NCI-H2227 (cell line): ENCODE measurements around the gene CAPN14.

ENCODE experiments used
- DNase-seq: peaks from one replicate; lab custom pipeline; 2025; ENCODE audit not compliant: unreplicated experiment; lab: John Stamatoyannopoulos, UW

CAPN14 gene

GRCh38 chr2:31142110-31142509 is 75.2 kb downstream of the CAPN14 start:
- no peak for DNase-seq

DNA sequence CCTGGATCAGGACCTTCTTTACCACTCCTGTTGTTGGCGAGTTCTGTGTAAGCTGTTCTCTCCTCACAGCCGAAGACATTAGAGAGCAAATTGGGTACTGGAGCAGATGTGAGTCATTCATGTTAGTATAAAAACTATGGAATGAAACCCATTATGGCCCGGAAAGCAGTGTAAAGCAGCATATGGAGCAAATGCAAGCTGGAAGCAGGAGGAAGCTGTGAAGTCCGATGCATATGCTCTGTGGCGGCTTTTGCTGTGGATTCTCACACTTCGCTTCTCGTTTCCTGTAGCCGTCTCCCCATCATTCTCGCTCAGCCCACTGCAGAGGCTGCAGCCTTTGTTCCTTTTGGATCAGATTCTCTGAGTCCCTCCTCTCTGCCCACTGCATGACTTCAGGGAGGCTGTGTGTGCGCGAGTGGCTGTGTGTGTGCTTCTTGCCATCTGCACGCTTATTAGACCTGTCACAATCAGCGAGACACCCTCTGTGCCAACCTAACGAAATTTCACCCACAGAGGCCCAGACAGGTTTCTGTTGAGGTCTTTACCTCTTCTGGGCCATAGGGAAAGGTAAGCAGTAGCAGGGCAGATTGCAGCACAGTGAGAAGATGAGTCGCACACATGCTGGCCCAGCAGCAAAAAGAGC is 75.8 kb downstream of the CAPN14 start:
- no peak for DNase-seq

DNA sequence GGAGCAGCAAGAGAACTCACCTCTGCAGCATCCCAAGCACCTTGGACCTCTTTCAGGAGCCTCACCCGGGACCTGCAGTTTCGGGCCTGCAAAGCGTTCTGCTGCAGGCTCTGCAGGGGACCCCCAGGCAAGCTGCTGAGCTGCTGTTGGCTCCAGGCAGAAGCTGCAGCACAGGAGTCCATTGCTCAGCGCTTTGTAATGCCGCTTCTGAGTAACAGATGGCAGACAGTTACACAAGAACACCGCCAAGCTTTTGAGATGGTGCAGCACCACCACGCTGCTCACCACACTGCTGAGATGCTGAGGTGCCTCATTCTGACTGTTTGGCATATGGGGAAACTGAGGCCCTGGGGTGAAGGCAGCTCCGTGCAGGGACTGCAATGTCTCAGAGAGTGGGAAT is 77.2 kb downstream of the CAPN14 start:
- no peak for DNase-seq

- no peak for DNase-seq
These were observed 77.6 kb downstream of the CAPN14 start for GRCh38 chr2:31139671-31140070.

DNA sequence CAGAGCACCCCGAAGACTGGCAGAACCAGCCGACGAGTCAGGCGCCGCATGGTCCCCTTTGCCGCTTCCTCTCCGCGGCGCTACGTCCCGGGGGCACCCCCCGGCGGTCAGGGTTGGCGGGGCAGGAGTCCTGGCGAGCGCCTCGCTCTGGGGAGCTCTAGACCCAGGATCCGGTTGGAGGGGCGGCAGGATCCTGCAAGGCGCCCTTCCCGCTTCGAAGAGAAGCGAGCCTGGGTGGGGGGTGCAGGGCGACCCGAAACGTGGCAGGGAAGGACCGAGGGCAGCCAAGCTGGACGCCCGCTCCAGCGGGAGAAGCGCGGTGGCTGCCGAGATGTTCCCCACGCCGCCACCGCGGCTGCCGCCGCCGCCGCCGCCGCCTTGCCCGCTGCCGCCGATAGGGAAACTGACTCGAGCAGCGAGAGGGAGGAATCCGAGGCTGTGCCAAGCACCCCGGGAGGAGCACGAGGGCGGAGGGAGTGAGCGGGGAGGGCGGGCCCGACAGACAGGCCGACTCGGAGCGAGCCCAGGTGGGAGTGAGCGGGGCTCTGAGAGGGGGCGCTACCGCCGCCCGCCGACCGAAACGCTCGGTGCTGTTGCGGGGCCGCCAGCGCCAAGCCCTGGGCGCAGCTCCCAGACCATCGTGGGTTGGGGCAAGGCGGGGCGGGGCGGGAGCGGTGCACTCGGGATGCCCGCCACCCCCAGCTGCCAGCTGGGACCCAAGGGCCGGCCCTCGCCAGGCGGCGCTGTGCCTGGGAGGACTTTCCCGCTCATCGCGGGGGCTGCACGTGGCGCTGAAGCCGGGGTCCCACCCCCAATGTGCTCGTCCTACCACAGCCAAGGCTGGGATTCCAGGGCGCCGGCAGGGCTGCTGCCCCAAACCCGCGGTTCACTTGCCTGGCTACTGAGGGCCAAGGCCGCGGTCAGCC is 79.0 kb downstream of the CAPN14 start, which contains the start of gene GALNT14:
TSS of gene GALNT14 (minus strand) at position 404 of the 926 bp plus-strand sequence. CDS start at position 50, 354 bp downstream.
- peak; percentile 35 for DNase-seq

DNA sequence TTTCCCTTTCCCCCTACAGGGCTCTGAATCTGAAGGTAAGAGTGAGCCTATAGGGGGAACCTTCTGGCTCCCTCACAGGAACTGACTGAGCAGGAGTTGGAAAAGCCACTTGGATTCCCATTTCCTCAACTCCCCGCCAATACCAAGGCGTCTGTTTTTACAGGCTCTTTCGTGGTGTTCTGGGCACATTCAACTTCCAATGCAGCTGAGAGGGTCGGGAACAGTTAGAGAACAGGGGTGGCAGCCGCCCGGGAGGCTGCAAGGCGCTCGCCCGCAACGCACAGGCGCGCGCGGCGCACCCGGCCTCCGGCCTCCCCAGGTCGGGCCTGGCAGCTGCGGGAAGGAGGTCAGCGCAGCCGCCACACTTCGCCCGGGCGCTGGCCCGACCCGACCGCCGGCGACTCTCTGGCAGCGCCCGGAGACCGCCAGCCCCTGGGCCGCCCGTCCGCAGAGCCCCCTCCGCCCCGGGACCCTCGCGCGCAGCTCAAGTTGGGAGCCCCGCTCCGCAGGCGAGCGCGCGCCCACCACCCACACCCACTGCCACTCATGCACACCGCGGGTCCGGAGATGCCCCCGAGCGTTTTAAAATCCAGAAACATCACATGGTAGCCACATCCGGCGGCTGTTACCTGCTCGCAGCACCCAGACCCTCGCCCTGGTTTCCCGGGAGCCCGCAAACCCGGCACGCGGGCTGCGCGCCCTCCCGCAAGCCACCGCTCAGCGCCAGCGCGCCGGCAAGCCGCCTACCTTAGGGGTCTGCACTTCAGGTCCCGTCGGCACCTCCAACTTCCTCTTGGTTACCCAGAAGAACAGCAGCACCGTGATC is 79.9 kb downstream of the CAPN14 start:
- DNase-seq, result no peak

GRCh38 chr2:31136732-31137131 is 80.6 kb downstream of the CAPN14 start:
- no peak for DNase-seq

GRCh38 chr2:31136000-31136399 is 81.3 kb downstream of the CAPN14 start:
- DNase-seq, result no peak

GRCh38 chr2:31134480-31134879 is 82.8 kb downstream of the CAPN14 start:
- no peak for DNase-seq

DNA sequence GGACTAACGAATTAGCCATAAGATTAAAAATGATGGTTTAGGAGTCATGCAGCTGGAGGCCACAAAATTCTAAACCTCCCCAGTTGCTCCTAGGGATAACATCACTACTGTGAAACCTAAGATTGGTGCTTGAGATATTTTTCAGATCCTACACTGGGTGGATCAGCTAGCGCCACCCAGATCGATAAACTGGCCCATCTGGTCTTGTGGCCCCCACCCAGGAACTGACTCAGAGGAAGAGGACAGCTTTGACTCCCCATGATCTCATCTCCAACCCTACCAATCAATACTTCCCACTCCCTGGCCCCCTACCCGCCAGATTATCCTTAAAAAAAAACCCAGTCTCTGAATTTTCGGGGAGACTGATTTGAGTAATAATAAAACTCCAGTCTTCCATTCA is 84.5 kb downstream of the CAPN14 start:
- no peak for DNase-seq

- DNase-seq, result no peak
These were observed 85.4 kb downstream of the CAPN14 start for GRCh38 chr2:31131871-31132270.

DNA sequence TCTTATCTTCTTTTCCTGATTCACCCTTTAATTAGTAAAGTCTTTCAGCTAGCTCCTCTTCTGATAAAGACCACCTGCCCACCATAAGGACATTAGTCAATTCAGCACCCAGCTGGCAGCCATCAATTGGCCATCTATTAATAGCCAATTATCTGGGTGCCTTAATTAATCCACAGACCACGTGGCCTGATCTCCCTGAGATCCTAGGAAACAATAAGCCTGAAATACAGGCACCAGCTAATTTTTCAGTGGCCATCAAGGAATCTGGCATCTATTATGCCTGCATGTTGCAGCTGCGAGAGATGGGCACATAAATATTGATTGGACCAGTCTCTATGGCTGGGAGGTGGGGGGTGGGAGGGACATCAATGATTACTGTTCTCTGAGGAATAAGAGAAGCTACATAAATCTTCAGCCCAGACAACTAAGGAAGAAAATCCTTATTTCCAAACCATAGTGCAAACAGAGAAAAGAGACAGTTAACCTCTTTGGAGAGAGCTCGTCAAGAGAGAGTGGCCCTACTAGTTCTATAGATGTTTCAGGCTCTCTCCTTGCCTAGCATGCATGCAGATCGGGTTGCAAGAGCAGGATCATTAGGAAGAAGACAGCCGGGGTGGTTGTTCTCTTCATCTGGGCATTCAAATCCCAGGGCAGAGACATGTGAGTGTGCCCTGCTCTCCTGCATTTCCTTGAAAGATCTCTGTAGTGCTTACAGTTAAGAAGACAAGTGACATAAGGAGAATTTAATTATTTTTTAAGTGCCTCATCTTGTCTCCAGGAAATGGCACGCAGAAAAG is 87.7 kb downstream of the CAPN14 start:
- no peak for DNase-seq

- DNase-seq, result no peak
These were observed 89.4 kb downstream of the CAPN14 start for GRCh38 chr2:31127931-31128330.

DNA sequence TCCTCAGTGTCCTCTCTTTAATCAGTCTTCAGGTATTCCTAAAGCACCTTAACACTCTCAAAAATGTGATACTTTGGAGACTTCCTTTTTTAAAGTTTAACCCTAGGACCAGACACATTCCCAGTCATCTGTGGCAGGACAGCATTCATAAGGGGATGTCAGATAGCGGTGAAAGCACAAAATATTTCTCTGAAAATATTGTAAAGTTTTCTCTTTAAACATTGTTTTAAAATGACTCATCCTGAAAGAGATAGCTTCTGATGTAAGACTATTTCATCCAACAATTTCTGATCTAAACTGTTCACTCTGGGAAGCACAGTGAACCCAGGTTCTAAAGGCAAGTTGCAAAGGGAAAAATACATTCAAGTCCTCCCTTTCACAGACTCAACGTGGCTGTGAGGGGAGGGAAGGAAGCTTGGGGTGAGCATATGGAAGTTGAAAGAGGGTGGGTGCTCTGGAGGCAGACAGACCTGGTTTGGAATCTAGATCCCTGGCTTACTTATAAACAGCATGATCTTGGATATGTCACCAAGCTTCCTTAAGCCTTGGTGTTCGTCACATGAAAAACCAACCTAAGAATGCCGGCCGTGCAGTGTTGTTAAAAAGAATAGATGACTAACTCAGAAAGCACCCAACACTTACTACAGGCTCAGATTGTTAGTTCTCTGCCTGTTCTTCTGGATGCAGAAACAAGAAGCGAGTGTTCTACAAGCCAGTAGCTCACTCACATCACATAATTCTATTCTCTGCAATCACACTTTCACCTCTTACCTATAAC is 91.2 kb downstream of the CAPN14 start:
- no peak for DNase-seq

- no peak for DNase-seq
These were observed 92.4 kb downstream of the CAPN14 start for GRCh38 chr2:31124904-31125303.
